ENCODE results near the gene COPE. TPM values are rescaled to one million over a fixed set of nuclear protein-coding genes. Genes with fewer than 3 reads are reported as not detected.

COPE gene
- total and polyA plus RNA-seq, 9 donors: 76.8 to 115 (median 95.5) TPM

GRCh38 chr19:18895038-18895823, 24.0 kb downstream of the COPE start:
- DNase-seq: peak; percentile 70
- H3K9me3 ChIP-seq (replicated peaks; ENCODE audit: control insufficient read depth, low read depth, low read length): no peaks in the 10 kb centered on the region
- peaks cover 33% of the 10 kb centered on the region for H3K36me3 ChIP-seq (ENCODE audit: control insufficient read depth, insufficient read depth, low read length)
- peak overlapping the region; percentile 91 for H3K27ac ChIP-seq (ENCODE audit: low read length)
- peaks cover 5% of the 10 kb centered on the region for H3K27me3 ChIP-seq (ENCODE audit: control insufficient read depth, insufficient read depth, low read length)
- H3K4me3 ChIP-seq (ENCODE audit: low read length): peak overlapping the region; percentile 69
- WGBS (ENCODE audit: insufficient coverage): under 1% methylated on average over 72 of the region's 72 CpGs
- H3K4me1 ChIP-seq (ENCODE audit: control insufficient read depth, insufficient read depth, low read length): peaks cover 43% of the 10 kb centered on the region

DNA sequence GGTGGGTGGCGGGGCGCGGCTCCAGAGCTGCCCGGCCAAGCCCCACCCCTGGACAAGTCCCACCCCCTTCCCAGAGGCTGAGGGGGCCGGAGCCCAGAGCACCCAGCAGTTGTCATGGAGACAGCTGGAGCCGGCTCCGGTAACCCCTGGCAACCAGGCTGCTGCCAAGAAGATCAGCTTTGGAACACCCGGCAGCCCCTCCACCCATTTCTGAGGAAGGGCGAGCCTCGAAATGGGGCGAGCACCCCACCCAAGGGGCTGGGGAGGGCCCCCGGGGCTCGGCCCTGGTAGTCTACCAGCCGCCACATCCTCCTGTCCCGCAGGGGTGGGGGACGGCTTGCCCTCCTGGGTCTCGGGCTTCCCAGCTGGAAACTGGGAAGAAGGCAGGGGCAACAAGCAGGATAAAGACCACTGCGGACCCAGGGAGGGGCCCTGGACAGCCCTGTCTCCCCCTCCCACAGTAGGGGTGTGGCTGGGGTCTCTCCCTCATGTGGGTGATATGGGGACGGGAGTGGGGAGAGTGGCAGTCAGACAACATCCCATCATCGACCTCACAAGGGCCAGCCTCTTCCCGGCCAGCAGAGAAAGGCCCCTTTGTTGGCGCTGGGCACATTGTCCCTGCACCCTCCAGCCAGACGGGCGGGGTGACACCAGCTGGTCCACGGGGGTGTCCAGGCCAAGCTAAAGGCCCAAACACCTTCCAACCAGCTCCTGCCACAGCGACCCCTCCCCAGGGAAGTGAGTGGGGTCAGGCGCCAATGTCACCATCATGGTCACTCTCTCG, 24.7 kb downstream of the COPE start:
- 3% methylated on average over 18 of the region's 28 CpGs for WGBS (ENCODE audit: insufficient coverage)
- H3K27ac ChIP-seq (ENCODE audit: low read length): peak overlapping the region; percentile 91
- H3K36me3 ChIP-seq (ENCODE audit: control insufficient read depth, insufficient read depth, low read length): peaks cover 33% of the 10 kb centered on the region
- H3K4me1 ChIP-seq (ENCODE audit: control insufficient read depth, insufficient read depth, low read length): peaks cover 43% of the 10 kb centered on the region
- no peaks in the 10 kb centered on the region for H3K9me3 ChIP-seq (replicated peaks; ENCODE audit: control insufficient read depth, low read depth, low read length)
- H3K27me3 ChIP-seq (ENCODE audit: control insufficient read depth, insufficient read depth, low read length): peaks cover 5% of the 10 kb centered on the region
- H3K4me3 ChIP-seq (ENCODE audit: low read length): peak overlapping the region; percentile 69
- DNase-seq: peak; percentile 92

DNA sequence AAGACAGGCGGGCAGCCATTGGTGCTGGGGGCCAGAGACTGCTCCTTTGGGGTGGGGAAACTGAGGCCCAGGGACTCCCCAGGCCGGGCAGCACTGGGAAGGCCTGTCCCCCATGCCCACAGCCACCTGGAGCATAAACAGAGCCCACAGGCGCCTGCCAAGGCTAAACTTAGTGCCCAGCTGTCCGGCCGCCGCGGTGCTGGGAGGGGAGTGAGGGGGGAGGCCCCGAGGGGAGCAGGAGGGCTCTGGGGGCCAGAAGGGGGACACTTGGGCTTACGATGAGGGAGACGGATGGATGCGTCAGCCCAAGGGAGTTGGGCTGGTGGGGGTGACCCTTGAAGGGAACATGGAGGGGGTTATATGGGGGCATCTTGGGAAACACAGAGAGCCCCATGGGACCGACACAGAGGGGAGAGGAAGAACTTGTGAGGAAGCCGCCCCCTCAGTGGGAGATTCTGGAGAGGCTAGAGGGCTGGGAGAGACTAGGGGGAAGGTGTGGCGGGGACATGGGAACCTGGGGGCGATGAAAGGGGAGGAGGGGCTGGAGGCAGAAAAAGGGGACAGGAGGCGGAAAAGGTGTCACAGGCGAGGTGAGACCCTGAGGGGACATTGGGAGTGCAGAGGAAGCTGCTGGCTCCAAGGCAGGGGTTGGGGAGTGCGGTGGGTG, 25.5 kb downstream of the COPE start:
- peak; percentile 70 for DNase-seq
- Histone ChIP-seq H3K27me3 (ENCODE audit: control insufficient read depth, insufficient read depth, low read length) (peaks cover 5% of the 10 kb centered on the region), H3K36me3 (ENCODE audit: control insufficient read depth, insufficient read depth, low read length) (peaks cover 27% of the 10 kb centered on the region), H3K9me3 (replicated peaks; ENCODE audit: control insufficient read depth, low read depth, low read length) (no peaks in the 10 kb centered on the region), H3K27ac (ENCODE audit: low read length) (peak overlapping the region; percentile 91), H3K4me3 (ENCODE audit: low read length) (peak overlapping the region; percentile 69), H3K4me1 (ENCODE audit: control insufficient read depth, insufficient read depth, low read length) (peaks cover 37% of the 10 kb centered on the region)
- WGBS (ENCODE audit: insufficient coverage): 29% methylated on average over 8 of the region's 18 CpGs

GRCh38 chr19:18889949-18890745, 29.0 kb downstream of the COPE start:
- Histone ChIP-seq H3K9me3 (replicated peaks; ENCODE audit: control insufficient read depth, low read depth, low read length) (no peaks in the 10 kb centered on the region), H3K27me3 (ENCODE audit: control insufficient read depth, insufficient read depth, low read length) (peaks cover 5% of the 10 kb centered on the region), H3K4me1 (ENCODE audit: control insufficient read depth, insufficient read depth, low read length) (peaks cover 21% of the 10 kb centered on the region), H3K4me3 (ENCODE audit: low read length) (no peak overlapping the region), H3K36me3 (ENCODE audit: control insufficient read depth, insufficient read depth, low read length) (peaks cover 42% of the 10 kb centered on the region), H3K27ac (ENCODE audit: low read length) (no peak overlapping the region)
- 85% methylated on average over 6 of the region's 10 CpGs for WGBS (ENCODE audit: insufficient coverage)
- no peak for DNase-seq

DNA sequence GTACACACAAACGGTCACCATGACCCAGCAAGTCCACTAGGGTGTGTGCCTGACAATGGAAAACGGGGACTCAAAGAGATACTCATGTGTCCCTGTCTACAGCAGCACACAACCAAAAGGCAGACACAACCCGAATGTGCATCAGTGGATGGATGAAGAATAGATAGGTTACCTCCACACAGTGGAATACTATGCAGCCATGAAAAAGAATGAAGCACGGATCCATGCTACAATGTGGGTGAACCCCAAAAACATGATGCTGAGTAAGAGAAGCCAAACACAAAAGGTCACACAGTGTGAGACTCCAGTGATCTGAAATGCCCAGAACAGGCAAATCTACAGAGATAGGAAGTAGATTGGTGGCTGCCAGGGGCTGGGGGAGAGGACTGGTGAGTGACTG, 32.2 kb downstream of the COPE start:
- Histone ChIP-seq H3K4me3 (ENCODE audit: low read length) (no peak overlapping the region), H3K36me3 (ENCODE audit: control insufficient read depth, insufficient read depth, low read length) (peaks cover 56% of the 10 kb centered on the region), H3K27ac (ENCODE audit: low read length) (no peak overlapping the region), H3K4me1 (ENCODE audit: control insufficient read depth, insufficient read depth, low read length) (no peaks in the 10 kb centered on the region), H3K9me3 (replicated peaks; ENCODE audit: control insufficient read depth, low read depth, low read length) (no peaks in the 10 kb centered on the region), H3K27me3 (ENCODE audit: control insufficient read depth, insufficient read depth, low read length) (no peaks in the 10 kb centered on the region)
- DNase-seq: no peak
- WGBS (ENCODE audit: insufficient coverage): no CpG with 5 or more reads among the region's 4 CpGs

DNA sequence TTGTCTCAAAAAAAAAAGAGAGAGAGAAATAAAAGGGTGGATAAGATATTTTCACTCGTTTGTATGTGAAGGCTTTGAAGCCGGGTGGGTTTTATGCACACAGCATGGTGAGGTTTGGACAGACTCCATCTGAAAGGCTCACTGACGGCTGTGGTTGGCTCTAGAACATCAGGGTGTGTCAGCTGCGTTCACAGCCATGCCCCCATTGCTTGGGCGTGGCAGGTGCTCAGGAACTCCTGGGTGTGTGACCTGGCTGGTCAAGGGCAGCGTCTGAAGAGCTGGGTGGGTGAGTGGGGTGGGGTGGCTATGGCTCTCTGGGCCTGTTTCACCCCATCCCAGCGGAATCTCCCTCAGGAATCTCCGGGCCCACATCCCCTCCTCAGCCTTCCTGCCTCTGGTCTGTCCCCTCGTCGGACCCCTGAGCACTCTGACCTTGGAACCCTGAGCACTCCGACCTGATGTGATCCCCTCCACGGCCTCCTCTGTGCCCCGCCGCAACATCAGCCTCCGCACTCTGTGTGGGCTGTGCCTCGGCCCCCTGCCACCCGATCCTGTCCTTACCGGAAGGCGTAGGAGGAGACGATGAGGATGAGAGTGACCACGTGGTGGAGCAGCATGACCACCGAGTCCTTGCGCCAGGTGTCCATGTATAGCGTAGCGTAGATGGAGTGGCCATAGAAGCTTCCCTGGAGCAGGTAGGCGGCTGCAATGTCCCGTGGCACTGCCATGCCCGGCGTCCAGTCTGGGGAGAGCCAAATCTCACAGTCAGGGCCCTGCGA, 35.5 kb downstream of the COPE start:
- Histone ChIP-seq H3K36me3 (ENCODE audit: control insufficient read depth, insufficient read depth, low read length) (peaks cover 62% of the 10 kb centered on the region), H3K27ac (ENCODE audit: low read length) (no peak overlapping the region), H3K4me1 (ENCODE audit: control insufficient read depth, insufficient read depth, low read length) (no peaks in the 10 kb centered on the region), H3K27me3 (ENCODE audit: control insufficient read depth, insufficient read depth, low read length) (no peaks in the 10 kb centered on the region), H3K9me3 (replicated peaks; ENCODE audit: control insufficient read depth, low read depth, low read length) (no peaks in the 10 kb centered on the region), H3K4me3 (ENCODE audit: low read length) (no peak overlapping the region)
- DNase-seq: no peak
- WGBS (ENCODE audit: insufficient coverage): 84% methylated on average over 27 of the region's 30 CpGs

DNA sequence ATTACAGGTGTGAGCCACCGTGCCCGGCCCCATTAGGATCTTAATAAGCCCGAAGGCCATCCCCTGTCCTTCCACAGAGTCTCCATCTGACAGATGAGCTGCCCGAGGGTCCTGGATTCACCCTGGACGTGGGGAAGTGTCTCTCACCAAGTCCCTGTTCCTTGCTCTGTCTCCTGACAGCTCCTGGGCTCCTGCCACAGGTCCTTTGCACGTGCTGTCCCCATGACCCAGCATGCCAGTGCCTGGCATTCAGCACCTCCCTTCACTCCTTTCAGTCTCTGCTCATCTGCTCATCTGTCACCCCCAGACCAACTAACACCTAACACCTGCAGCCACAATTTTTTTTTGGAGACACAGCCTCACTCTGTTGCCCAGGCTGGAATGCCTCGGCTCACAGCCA, 37.7 kb downstream of the COPE start:
- Histone ChIP-seq H3K27me3 (ENCODE audit: control insufficient read depth, insufficient read depth, low read length) (no peaks in the 10 kb centered on the region), H3K4me3 (ENCODE audit: low read length) (no peak overlapping the region), H3K9me3 (replicated peaks; ENCODE audit: control insufficient read depth, low read depth, low read length) (peaks cover 2% of the 10 kb centered on the region), H3K4me1 (ENCODE audit: control insufficient read depth, insufficient read depth, low read length) (no peaks in the 10 kb centered on the region), H3K36me3 (ENCODE audit: control insufficient read depth, insufficient read depth, low read length) (peaks cover 75% of the 10 kb centered on the region), H3K27ac (ENCODE audit: low read length) (no peak overlapping the region)
- no peak for DNase-seq
- WGBS (ENCODE audit: insufficient coverage): 88% methylated on average over 7 of the region's 7 CpGs

DNA sequence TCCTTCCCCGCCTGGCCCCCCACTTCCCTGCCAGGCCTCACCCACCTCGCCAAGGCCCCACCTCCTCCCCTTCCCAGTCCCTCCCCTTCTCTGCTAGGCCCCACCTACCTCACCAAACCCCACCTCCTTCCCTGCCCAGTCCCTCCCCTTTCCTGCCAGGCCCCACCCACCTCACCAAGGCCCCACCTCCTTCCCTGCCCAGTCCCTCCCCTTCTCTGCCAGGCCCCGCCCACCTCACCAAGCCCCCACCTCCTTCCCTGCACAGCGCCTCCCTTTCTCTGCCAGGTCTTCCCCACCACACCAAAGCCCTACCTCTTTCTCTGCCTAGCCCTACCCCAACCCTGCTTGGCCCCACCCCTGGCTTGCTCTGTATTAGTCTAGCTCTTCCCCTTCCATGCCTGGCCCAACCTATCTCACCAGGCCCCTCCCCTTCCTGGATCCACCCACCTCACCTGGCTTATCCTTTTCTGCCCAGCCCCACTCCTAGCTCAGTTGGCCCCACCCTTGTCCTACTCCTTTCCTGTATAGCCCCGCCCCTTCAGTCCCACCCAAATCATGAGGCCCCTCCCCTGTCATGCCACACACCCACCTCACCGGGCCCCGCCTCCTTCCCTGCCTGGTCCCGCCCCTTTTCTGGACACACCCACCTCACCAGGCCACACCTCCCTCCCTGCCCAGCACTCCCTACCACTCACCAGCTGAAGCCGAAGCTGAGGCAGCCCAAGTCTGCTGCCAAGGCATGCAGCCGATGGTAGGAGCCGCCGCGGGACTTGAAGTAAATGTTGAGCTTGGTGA, 39.4 kb downstream of the COPE start:
- peaks cover 2% of the 10 kb centered on the region for H3K9me3 ChIP-seq (replicated peaks; ENCODE audit: control insufficient read depth, low read depth, low read length)

More for the DNA sequence above, 39.4 kb downstream of the COPE start:
- H3K4me1 ChIP-seq (ENCODE audit: control insufficient read depth, insufficient read depth, low read length): no peaks in the 10 kb centered on the region
- 73% methylated on average over 13 of the region's 13 CpGs for WGBS (ENCODE audit: insufficient coverage)
- no peak overlapping the region for H3K27ac ChIP-seq (ENCODE audit: low read length)
- peaks cover 71% of the 10 kb centered on the region for H3K36me3 ChIP-seq (ENCODE audit: control insufficient read depth, insufficient read depth, low read length)
- no peaks in the 10 kb centered on the region for H3K27me3 ChIP-seq (ENCODE audit: control insufficient read depth, insufficient read depth, low read length)
- no peak overlapping the region for H3K4me3 ChIP-seq (ENCODE audit: low read length)
- no peak for DNase-seq

All from muscle of leg (tissue), 11 donors.